ENCODE data around the gene PNKP.

PNKP gene

DNA sequence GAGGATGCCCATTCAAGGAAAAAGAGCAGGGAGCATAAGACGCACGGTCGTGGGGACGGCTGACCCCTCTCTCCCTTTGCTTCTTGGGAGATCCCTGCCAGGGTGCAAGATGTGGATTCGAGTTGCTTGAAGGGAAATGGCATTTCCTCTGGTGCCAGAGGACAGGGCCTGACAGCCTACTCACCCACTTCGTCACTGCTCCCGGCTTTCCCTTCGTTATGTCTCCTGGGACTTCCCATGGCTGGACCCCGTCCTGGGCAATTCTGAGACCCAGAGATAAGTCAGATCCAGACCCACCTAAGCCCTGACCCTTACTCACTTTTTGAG is 11.3 kb upstream of the PNKP start:
- Histone ChIP-seq H3K9me3 (replicated peaks in 1 of 2; ENCODE audit: control insufficient read depth in 2 of 2, insufficient read depth in 1 of 2, low read depth in 1 of 2, low read length in 2 of 2) (peaks cover 7 to 14% of the 10 kb centered on the region in 2 donors), H4K91ac (ENCODE audit: low read depth, low read length, poor library complexity) (no peak overlapping the region), H3K14ac (ENCODE audit: low read length) (peak overlapping the region; percentile 66), H2BK15ac (ENCODE audit: low read length) (no peak overlapping the region), H3K36me3 (replicated peaks in 1 of 2; ENCODE audit: control insufficient read depth in 2 of 2, insufficient read depth in 2 of 2, low read length in 2 of 2) (peaks cover 47 to 48% of the 10 kb centered on the region in 2 donors), H3K4me2 (ENCODE audit: insufficient read depth, low read length, poor library complexity, severe bottlenecking) (peak overlapping the region; percentile 97), H2BK12ac (ENCODE audit: low read length) (no peak overlapping the region), H4K8ac (ENCODE audit: low read depth, low read length) (no peak overlapping the region), H3K27ac (replicated peaks; ENCODE audit: low read length) (no peak overlapping the region), H2AK5ac (ENCODE audit: low read depth, low read length) (peak overlapping the region; percentile 47), H3K18ac (ENCODE audit: low read length) (no peak overlapping the region), H2BK120ac (ENCODE audit: low read depth, low read length) (peak overlapping the region; percentile 12), H3K9ac (ENCODE audit: low read depth, low read length, poor library complexity) (peak overlapping the region; percentile 70), H2BK5ac (ENCODE audit: low read length) (peak overlapping the region; percentile 42), H3K4ac (ENCODE audit: low read length) (no peak overlapping the region), H3K79me1 (ENCODE audit: low read depth, low read length) (peaks cover 20% of the 10 kb centered on the region), H2AFZ (ENCODE audit: low read length) (no peak overlapping the region), H3K23ac (ENCODE audit: low read depth, low read length, poor library complexity) (no peak overlapping the region), H3K4me1 (ENCODE audit: control insufficient read depth in 2 of 2, insufficient read depth in 1 of 2, low read depth in 1 of 2, low read length in 2 of 2) (peaks cover 10 to 12% of the 10 kb centered on the region in 2 donors), H3K27me3 (ENCODE audit: control insufficient read depth in 3 of 3, insufficient read depth in 3 of 3, low read depth in 1 of 3, low read length in 3 of 3) (no peaks in the 10 kb centered on the region), H3K4me3 (ENCODE audit: low read length in 2 of 2) (peak overlapping the region; percentile 86 to 93)
- WGBS, 2 donors (ENCODE audit: extremely low coverage in 2 of 2, insufficient read length in 2 of 2, insufficient replicate concordance in 1 of 2) = no CpG with 5 or more reads among the region's 9 CpGs
- no peak for DNase-seq (ENCODE audit: low spot score)

DNA sequence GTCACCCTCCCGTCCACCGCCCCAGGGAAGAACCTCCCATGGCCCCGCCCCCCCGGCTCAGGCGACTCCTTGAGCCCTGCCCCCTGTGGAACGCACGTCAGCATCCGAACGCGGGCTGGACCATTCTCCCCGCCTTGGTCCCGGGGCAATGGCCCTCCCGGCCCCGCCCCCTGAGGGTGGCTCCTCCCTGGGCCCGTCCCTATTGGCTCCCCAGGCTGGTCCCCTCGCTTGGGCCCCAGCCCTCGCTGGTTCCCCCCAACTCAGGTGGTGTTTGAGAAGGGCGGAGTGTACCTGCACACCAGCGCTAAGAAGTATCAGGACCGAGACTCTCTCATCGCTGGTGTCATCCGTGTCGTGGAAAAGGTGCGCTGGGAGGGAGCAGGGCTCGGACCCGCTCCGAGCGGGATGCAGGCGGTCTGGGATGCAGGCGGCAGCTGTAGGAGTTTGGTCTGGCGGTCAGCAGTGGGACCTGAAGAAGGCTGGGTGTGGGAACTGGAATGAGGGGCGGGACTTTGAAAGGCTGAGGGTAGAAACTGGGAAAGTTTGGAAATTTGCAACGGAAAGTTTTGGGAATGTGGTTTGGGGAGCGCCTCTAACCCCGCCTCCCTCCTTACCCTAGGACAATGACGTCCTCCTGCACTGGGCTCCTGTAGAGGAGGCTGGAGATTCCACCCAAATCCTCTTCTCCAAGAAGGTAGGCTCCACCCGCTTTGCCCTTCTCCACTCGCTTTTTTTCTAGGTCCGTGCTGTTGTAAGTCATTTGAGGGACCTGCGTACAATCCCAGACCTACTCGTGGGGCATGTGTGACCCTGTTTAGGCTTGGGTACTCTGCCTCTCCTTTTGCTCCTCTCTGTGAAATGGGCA is 10.7 kb upstream of the PNKP start:
- peak overlapping the region; percentile 42 for H2BK5ac ChIP-seq (ENCODE audit: low read length)
- peak overlapping the region; percentile 99 for H3K18ac ChIP-seq (ENCODE audit: low read length)
- no peak overlapping the region for H4K91ac ChIP-seq (ENCODE audit: low read depth, low read length, poor library complexity)
- DNase-seq (ENCODE audit: low spot score) = peak; percentile 95
- H3K9me3 ChIP-seq (replicated peaks in 1 of 2; ENCODE audit: control insufficient read depth in 2 of 2, insufficient read depth in 1 of 2, low read depth in 1 of 2, low read length in 2 of 2) = peaks cover 6 to 10% of the 10 kb centered on the region in 2 donors
- H2AFZ ChIP-seq (ENCODE audit: low read length) = peak overlapping the region; percentile 93
- WGBS, 2 donors (ENCODE audit: extremely low coverage in 2 of 2, insufficient read length in 2 of 2, insufficient replicate concordance in 1 of 2) = no CpG with 5 or more reads among the region's 41 CpGs
- peak overlapping the region; percentile 97 for H3K4me2 ChIP-seq (ENCODE audit: insufficient read depth, low read length, poor library complexity, severe bottlenecking)
- peak overlapping the region; percentile 97 for H3K9ac ChIP-seq (ENCODE audit: low read depth, low read length, poor library complexity)
- H4K8ac ChIP-seq (ENCODE audit: low read depth, low read length) = no peak overlapping the region
- H3K36me3 ChIP-seq (replicated peaks in 1 of 2; ENCODE audit: control insufficient read depth in 2 of 2, insufficient read depth in 2 of 2, low read length in 2 of 2) = peaks cover 41 to 42% of the 10 kb centered on the region in 2 donors
- peak overlapping the region; percentile 95 for H3K27ac ChIP-seq (replicated peaks; ENCODE audit: low read length)
- H3K4me1 ChIP-seq (ENCODE audit: control insufficient read depth in 2 of 2, insufficient read depth in 1 of 2, low read depth in 1 of 2, low read length in 2 of 2) = peaks cover 10 to 12% of the 10 kb centered on the region in 2 donors
- H3K14ac ChIP-seq (ENCODE audit: low read length) = peak overlapping the region; percentile 66
- no peaks in the 10 kb centered on the region for H3K27me3 ChIP-seq (ENCODE audit: control insufficient read depth in 3 of 3, insufficient read depth in 3 of 3, low read depth in 1 of 3, low read length in 3 of 3)
- H2AK5ac ChIP-seq (ENCODE audit: low read depth, low read length) = peak overlapping the region; percentile 47
- H3K79me1 ChIP-seq (ENCODE audit: low read depth, low read length) = peaks cover 20% of the 10 kb centered on the region
- H2BK15ac ChIP-seq (ENCODE audit: low read length) = peak overlapping the region; percentile 81
- peak overlapping the region; percentile 82 for H3K23ac ChIP-seq (ENCODE audit: low read depth, low read length, poor library complexity)
- H2BK120ac ChIP-seq (ENCODE audit: low read depth, low read length) = peak overlapping the region; percentile 12
- H3K4me3 ChIP-seq (ENCODE audit: low read length in 2 of 2) = peak overlapping the region; percentile 86 to 93
- no peak overlapping the region for H3K4ac ChIP-seq (ENCODE audit: low read length)
- H2BK12ac ChIP-seq (ENCODE audit: low read length) = no peak overlapping the region

DNA sequence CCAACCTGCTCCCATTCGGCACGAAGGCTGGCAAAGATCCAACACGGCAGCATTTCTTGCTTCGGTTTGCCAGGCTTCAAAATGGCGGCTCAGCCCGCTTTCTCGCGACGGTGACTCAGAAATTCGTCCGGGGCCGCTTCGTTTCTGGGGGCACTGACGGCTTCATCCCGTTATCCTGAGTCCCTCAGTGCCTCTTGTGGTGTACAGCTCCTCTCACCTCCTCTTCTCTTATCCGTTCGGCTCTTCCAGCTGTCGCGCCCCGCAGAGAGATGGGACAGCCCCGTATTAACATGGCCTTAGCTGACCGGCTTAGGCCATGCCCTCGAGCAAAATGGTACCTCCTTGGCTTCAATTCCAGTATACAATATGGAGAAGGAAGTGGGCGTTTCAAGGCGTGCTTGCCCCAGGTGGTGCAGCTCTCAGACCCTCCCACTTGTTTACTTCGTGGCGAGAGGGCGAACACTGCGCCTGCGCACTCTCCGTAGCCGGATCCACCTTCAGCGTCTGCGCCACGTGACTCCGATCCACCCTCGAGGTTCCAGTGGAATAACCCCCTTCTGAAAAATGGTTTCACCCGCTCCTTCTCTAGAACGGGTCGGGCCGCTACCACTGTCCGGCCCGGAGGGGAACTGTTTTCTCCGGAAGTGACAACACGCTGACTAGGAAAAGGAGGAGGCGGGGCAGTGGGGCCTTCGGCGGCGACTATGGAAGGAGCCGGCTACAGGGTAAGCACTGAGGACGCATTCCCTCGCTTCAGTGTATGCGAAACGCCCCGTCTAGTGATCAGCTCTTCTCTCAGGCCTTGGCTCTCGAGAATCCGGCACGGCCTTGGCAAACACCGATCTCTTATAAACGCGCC is 9.9 kb upstream of the PNKP start, which contains the start of the genes AKT1S1 and TBC1D17:
AKT1S1 (minus strand) TSS at position 336 of the 859 bp plus-strand sequence. CDS start 4,060 bp downstream, outside the sequence.
TBC1D17 (plus strand) TSS at position 683 of the 859 bp plus-strand sequence; CDS start at position 705, 22 bp downstream.
- no CpG with 5 or more reads among the region's 61 CpGs for WGBS, 2 donors (ENCODE audit: extremely low coverage in 2 of 2, insufficient read length in 2 of 2, insufficient replicate concordance in 1 of 2)
- peak within 1 kb of the TSS; percentile 96 for H2BK5ac ChIP-seq (ENCODE audit: low read length)

More for the DNA sequence above, 9.9 kb upstream of the PNKP start, which contains the start of the genes AKT1S1 and TBC1D17:
- Histone ChIP-seq H4K91ac (ENCODE audit: low read depth, low read length, poor library complexity) (peak within 1 kb of the TSS; percentile 38), H3K27ac (replicated peaks; ENCODE audit: low read length) (peak within 1 kb of the TSS; percentile 95), H2BK12ac (ENCODE audit: low read length) (no peak within 1 kb of the TSS), H3K9me3 (replicated peaks in 1 of 2; ENCODE audit: control insufficient read depth in 2 of 2, insufficient read depth in 1 of 2, low read depth in 1 of 2, low read length in 2 of 2) (peaks cover 0 to 2% of the 10 kb centered on the region in 2 donors), H3K79me1 (ENCODE audit: low read depth, low read length) (peaks cover 17% of the 10 kb centered on the region), H3K36me3 (replicated peaks in 1 of 2; ENCODE audit: control insufficient read depth in 2 of 2, insufficient read depth in 2 of 2, low read length in 2 of 2) (peaks cover 32 to 33% of the 10 kb centered on the region in 2 donors), H3K23ac (ENCODE audit: low read depth, low read length, poor library complexity) (peak within 1 kb of the TSS; percentile 98), H3K4ac (ENCODE audit: low read length) (peak within 1 kb of the TSS; percentile 27), H3K9ac (ENCODE audit: low read depth, low read length, poor library complexity) (peak within 1 kb of the TSS; percentile 100), H3K4me1 (ENCODE audit: control insufficient read depth in 2 of 2, insufficient read depth in 1 of 2, low read depth in 1 of 2, low read length in 2 of 2) (peaks cover 10 to 12% of the 10 kb centered on the region in 2 donors), H2BK120ac (ENCODE audit: low read depth, low read length) (peak within 1 kb of the TSS; percentile 52), H2AFZ (ENCODE audit: low read length) (peak within 1 kb of the TSS; percentile 93), H4K8ac (ENCODE audit: low read depth, low read length) (no peak within 1 kb of the TSS), H3K18ac (ENCODE audit: low read length) (peak within 1 kb of the TSS; percentile 99), H3K4me2 (ENCODE audit: insufficient read depth, low read length, poor library complexity, severe bottlenecking) (peak within 1 kb of the TSS; percentile 97), H3K4me3 (ENCODE audit: low read length in 2 of 2) (peak within 1 kb of the TSS; percentile 86 to 93), H3K27me3 (ENCODE audit: control insufficient read depth in 3 of 3, insufficient read depth in 3 of 3, low read depth in 1 of 3, low read length in 3 of 3) (no peaks in the 10 kb centered on the region), H3K14ac (ENCODE audit: low read length) (peak within 1 kb of the TSS; percentile 92), H2BK15ac (ENCODE audit: low read length) (peak within 1 kb of the TSS; percentile 81), H2AK5ac (ENCODE audit: low read depth, low read length) (peak within 1 kb of the TSS; percentile 47)
- peak; percentile 100 for DNase-seq (ENCODE audit: low spot score)

Measured in neuronal stem cell (in vitro differentiated cells).